HUES6 (cell line): ENCODE data around the gene FGFR2.

Experiments
- H3K27ac ChIP-seq: 2 replicates; pipeline ENCODE4 v1.7.0; 2013; ENCODE audit warnings: low read depth, mild to moderate bottlenecking, low read length, inconsistent platforms
- H3K27me3 ChIP-seq: 2 replicates; pipeline ENCODE4 v1.6.1; 2013; ENCODE audit warnings: low read length; ENCODE audit not compliant: control insufficient read depth, insufficient read depth
- H3K36me3 ChIP-seq: 2 replicates; pipeline ENCODE4 v1.6.1; 2013; ENCODE audit warnings: low read length; ENCODE audit not compliant: control insufficient read depth, insufficient read depth
- H3K4me1 ChIP-seq: 2 replicates; pipeline ENCODE4 v1.6.1; 2013; ENCODE audit warnings: low read length; ENCODE audit not compliant: control insufficient read depth, insufficient read depth
- H3K4me3 ChIP-seq: 2 replicates; pipeline ENCODE4 v1.5.1; 2013; ENCODE audit warnings: low read depth, low read length
- H3K9ac ChIP-seq: one replicate; pipeline ENCODE4 v1.6.1; 2013; ENCODE audit warnings: mild to moderate bottlenecking, low read length
- H3K9me3 ChIP-seq: 2 replicates; pipeline ENCODE4 v1.6.1; 2013; ENCODE audit warnings: low read depth, low read length; ENCODE audit not compliant: control insufficient read depth, insufficient read depth

The FGFR2 gene

GRCh38 chr10:121627876-121628581 is 29.8 kb upstream of the FGFR2 start:
- Histone ChIP-seq H3K27me3 (no peaks in the 10 kb centered on the region), H3K27ac (no peak overlapping the region), H3K4me1 (peaks cover 6% of the 10 kb centered on the region; the same call in 1 of the 2 replicates), H3K9ac (no peak overlapping the region), H3K36me3 (no peaks in the 10 kb centered on the region), H3K4me3 (no peak overlapping the region), H3K9me3 (no peaks in the 10 kb centered on the region)

GRCh38 chr10:121624836-121625486 is 26.7 kb upstream of the FGFR2 start:
- H3K36me3 ChIP-seq = no peaks in the 10 kb centered on the region
- no peaks in the 10 kb centered on the region for H3K9me3 ChIP-seq
- no peak overlapping the region for H3K9ac ChIP-seq
- no peaks in the 10 kb centered on the region for H3K27me3 ChIP-seq
- H3K27ac ChIP-seq = no peak overlapping the region
- peaks cover 5% of the 10 kb centered on the region; the same call in 1 of the 2 replicates for H3K4me1 ChIP-seq
- no peak overlapping the region for H3K4me3 ChIP-seq

- Histone ChIP-seq H3K9ac (no peak overlapping the region), H3K27me3 (no peaks in the 10 kb centered on the region)
Observed at GRCh38 chr10:121618906-121619305, 20.7 kb upstream of the FGFR2 start.

DNA sequence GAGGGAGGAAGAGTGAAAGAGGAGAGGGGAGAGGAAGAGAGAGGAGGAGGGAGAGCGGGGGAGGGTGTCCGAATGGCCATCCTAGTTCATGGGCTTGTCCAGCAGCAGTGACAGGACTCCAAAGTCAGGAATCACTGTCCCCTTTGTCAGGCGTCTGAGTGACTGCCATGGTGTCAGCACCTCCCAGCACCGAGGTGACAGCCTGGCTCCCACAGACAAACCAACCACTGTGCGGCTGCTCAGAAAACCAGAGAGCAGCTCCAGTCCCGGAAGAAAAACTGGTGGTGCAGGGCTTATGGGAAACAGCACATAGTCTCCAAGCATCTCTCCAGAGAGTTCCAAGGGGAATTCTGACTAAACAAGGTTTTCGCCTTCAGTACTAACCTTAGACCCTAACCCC is 18.9 kb upstream of the FGFR2 start:
- no peaks in the 10 kb centered on the region for H3K36me3 ChIP-seq
- no peak overlapping the region for H3K27ac ChIP-seq
- H3K27me3 ChIP-seq = no peaks in the 10 kb centered on the region
- peaks cover 7% of the 10 kb centered on the region for H3K4me1 ChIP-seq
- no peak overlapping the region for H3K4me3 ChIP-seq
- H3K9ac ChIP-seq = no peak overlapping the region
- peaks cover 20% of the 10 kb centered on the region for H3K9me3 ChIP-seq

More at GRCh38 chr10:121618906-121619305, 20.7 kb upstream of the FGFR2 start:
- no peaks in the 10 kb centered on the region for H3K36me3 ChIP-seq
- H3K27ac ChIP-seq = no peak overlapping the region
- H3K4me3 ChIP-seq = no peak overlapping the region
- H3K4me1 ChIP-seq = peaks cover 7% of the 10 kb centered on the region
- H3K9me3 ChIP-seq = peaks cover 20% of the 10 kb centered on the region

- Histone ChIP-seq H3K4me3 (no peak overlapping the region), H3K9ac (no peak overlapping the region)
Observed at GRCh38 chr10:121616291-121616690, 18.0 kb upstream of the FGFR2 start.

GRCh38 chr10:121615836-121616235 is 17.6 kb upstream of the FGFR2 start:
- Histone ChIP-seq H3K4me1 (peaks cover 13% of the 10 kb centered on the region), H3K4me3 (no peak overlapping the region), H3K27me3 (no peaks in the 10 kb centered on the region), H3K9me3 (peaks cover 20% of the 10 kb centered on the region), H3K27ac (no peak overlapping the region), H3K9ac (no peak overlapping the region), H3K36me3 (no peaks in the 10 kb centered on the region)

More at GRCh38 chr10:121616291-121616690, 18.0 kb upstream of the FGFR2 start:
- Histone ChIP-seq H3K9me3 (peaks cover 20% of the 10 kb centered on the region), H3K27ac (no peak overlapping the region), H3K27me3 (no peaks in the 10 kb centered on the region), H3K4me1 (peaks cover 9% of the 10 kb centered on the region), H3K36me3 (no peaks in the 10 kb centered on the region)

DNA sequence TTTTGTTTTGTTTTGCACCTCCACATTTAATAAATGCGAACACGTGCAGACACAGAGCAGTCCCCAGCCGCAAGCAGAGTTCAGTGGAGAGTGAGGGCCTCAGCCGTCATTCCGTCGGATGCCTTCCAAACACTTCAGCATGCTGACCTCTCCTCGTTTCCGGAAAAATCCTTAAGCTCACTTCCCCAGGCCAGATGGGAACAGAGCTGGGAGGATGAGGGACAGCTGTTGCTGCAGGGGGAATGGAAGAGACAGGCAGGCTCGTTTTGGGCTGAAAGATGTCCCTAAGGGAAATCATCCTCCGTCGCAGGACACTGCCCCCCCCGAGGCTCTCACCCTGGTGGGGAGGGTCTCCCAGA is 17.2 kb upstream of the FGFR2 start:
- H3K9ac ChIP-seq = no peak overlapping the region
- no peak overlapping the region for H3K27ac ChIP-seq
- no peaks in the 10 kb centered on the region for H3K27me3 ChIP-seq
- no peaks in the 10 kb centered on the region for H3K36me3 ChIP-seq
- peaks cover 15% of the 10 kb centered on the region for H3K4me1 ChIP-seq
- peaks cover 20% of the 10 kb centered on the region for H3K9me3 ChIP-seq
- H3K4me3 ChIP-seq = no peak overlapping the region

DNA sequence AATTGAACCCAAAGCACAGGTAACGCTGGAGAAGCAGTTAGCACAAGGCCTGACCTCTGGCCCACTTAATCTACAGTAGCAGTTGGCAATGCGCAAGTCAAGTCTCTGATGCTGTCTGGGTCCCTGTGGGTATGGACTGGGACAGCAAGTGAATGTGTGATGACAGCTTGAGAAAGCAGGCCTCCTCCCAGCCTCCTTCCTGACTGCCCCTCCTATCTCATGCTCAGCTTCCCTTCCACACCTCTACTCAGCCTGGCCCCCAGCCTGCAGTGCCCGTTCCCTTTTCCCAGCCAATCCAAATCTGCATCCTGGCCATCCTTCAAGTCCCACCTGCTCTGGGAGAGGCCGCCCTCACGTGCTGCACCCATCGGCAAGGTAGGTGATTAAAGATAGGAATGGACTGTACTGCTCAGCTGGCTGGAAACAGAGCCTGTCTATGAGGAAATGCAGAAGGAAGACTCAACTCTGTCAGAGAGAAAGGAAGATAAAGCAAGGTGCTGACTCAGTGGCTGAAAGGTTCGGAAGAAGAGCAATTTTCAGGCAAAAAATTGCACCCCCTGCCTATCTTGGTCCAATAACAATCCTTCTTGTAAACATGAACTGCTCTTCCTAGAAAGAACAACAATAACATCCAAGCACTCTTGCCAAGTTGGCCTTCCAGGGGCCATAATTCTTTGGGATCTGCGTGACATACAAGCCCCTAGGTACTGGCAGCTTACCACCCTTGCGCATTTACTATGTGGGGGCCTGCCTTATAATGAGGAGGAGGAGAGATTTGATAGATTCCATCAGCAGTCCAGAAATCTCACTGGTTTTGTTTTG is 16.6 kb upstream of the FGFR2 start:
- no peak overlapping the region for H3K4me3 ChIP-seq
- H3K9ac ChIP-seq = no peak overlapping the region
- H3K9me3 ChIP-seq = peaks cover 20% of the 10 kb centered on the region
- no peaks in the 10 kb centered on the region for H3K27me3 ChIP-seq
- peaks cover 15% of the 10 kb centered on the region for H3K4me1 ChIP-seq
- no peaks in the 10 kb centered on the region for H3K36me3 ChIP-seq
- no peak overlapping the region for H3K27ac ChIP-seq

GRCh38 chr10:121613456-121613855 is 15.2 kb upstream of the FGFR2 start:
- Histone ChIP-seq H3K27me3 (0 out of 2 replicates have a peak, but pooled peaks cover under 1% of the 10 kb centered on the region), H3K4me3 (no peak overlapping the region), H3K36me3 (no peaks in the 10 kb centered on the region), H3K9ac (no peak overlapping the region), H3K4me1 (peaks cover 18% of the 10 kb centered on the region), H3K9me3 (peaks cover 7% of the 10 kb centered on the region; the same call in 1 of the 2 replicates), H3K27ac (no peak overlapping the region)

DNA sequence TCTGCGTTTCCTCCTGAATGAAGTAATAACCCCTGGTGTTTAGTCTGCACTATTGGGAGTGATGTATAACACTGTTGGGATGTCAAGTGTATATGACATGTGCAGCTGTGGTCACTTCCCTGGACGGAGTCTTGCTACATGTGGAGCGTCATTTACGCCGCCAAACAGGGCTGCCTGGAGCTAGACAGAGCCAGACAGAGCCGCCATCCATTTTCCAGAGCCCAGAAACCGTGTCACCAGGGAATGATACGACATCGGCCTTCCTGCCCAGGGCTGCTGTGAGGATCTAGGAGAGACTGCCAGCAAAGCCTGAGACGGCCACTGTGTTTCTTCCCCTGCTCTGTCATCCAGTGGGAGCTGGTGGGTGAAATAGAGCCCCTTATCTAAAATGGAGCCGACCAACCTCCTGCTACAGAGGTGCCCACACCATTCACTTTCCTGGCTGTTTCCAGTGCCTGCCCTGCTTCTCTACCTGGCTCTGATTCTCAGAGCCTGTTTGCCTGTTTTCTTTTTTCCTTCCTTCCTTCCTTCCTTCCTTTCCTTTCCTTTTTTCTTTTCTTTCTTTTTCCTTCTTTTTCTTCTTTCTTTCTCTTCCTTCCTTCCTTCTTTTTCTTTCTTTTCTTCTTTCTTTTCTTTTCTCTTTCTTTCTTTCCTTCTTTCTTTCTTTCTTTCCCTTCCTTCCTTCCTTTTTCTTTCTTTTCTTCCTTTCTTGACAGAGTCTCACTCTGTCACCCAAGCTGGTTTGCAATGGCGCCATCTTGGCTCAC is 13.3 kb upstream of the FGFR2 start:
- no peak overlapping the region for H3K27ac ChIP-seq
- no peak overlapping the region for H3K9ac ChIP-seq
- no peaks in the 10 kb centered on the region for H3K36me3 ChIP-seq
- peaks cover 21% of the 10 kb centered on the region for H3K4me1 ChIP-seq
- no peak overlapping the region for H3K4me3 ChIP-seq
- H3K27me3 ChIP-seq = peaks cover 10% of the 10 kb centered on the region
- no peaks in the 10 kb centered on the region for H3K9me3 ChIP-seq
